CD4-positive, alpha-beta memory T cell (primary cell): ENCODE data around the gene PALLD. TPM values are rescaled to one million over a fixed set of nuclear protein-coding genes. Genes with fewer than 3 reads are reported as not detected.

Experiments
- CTCF ChIA-PET: fragments of 350-600 bp; sonication (Branson Sonifier 250); formaldehyde crosslinking; loops from one replicate; lab custom pipeline; 2021; ENCODE audit warnings: inconsistent platforms; ENCODE audit not compliant: partially characterized antibody; lab: Charles Lee
- POLR2A ChIA-PET: fragments of 350-600 bp; sonication (Branson Sonifier 250); formaldehyde crosslinking; loops from one replicate; lab custom pipeline; 2021; ENCODE audit not compliant: partially characterized antibody; lab: Charles Lee
- DNase-seq, 5 donors: peaks; one replicate each; pipeline versions ENCODE4 v3.0.0 to v3.0.0-alpha.2; 2020 to 2022; ENCODE audit warnings: mixed read lengths in 1 of 5
- H3K27ac ChIP-seq: one replicate; pipeline ENCODE4 v1.7.0; 2013; ENCODE audit warnings: low read depth, low read length
- H3K27me3 ChIP-seq: 2 replicates; pipeline ENCODE4 v1.7.0; 2013; ENCODE audit warnings: mild to moderate bottlenecking, low read length, moderate library complexity; ENCODE audit not compliant: insufficient read depth
- H3K36me3 ChIP-seq: 2 replicates; pipeline ENCODE4 v1.7.0; 2013; ENCODE audit warnings: mild to moderate bottlenecking, low read length, moderate library complexity; ENCODE audit not compliant: insufficient read depth
- H3K4me1 ChIP-seq: 2 replicates; pipeline ENCODE4 v1.7.0; 2013; ENCODE audit warnings: mild to moderate bottlenecking, low read length, moderate library complexity; ENCODE audit not compliant: insufficient read depth
- H3K4me3 ChIP-seq, 2 donors: one replicate each; pipeline ENCODE4 v1.7.0; 2013; ENCODE audit warnings: low read length in 2 of 2, mild to moderate bottlenecking in 1 of 2
- H3K9me3 ChIP-seq, 2 donors: one replicate each; pipeline ENCODE4 v1.7.0; 2013; ENCODE audit warnings: low read length in 2 of 2, control low read depth in 1 of 2; ENCODE audit not compliant: control insufficient read depth in 1 of 2
- H3K27ac Mint-ChIP-seq, 7 donors: one replicate each; pipeline ENCODE4 v1.8.0; 2020 to 2021; ENCODE audit warnings: mixed read lengths in 7 of 7, mild to moderate bottlenecking in 6 of 7, inconsistent platforms in 3 of 7, moderate library complexity in 3 of 7
- H3K27me3 Mint-ChIP-seq, 2 donors: one replicate each; pipeline ENCODE4 v1.8.0; 2020 to 2021; ENCODE audit warnings: mixed read lengths in 2 of 2
- H3K36me3 Mint-ChIP-seq, 2 donors: one replicate each; pipeline ENCODE4 v1.8.0; 2020 to 2021; ENCODE audit warnings: mixed read lengths in 2 of 2, inconsistent platforms in 1 of 2, mild to moderate bottlenecking in 1 of 2
- H3K4me1 Mint-ChIP-seq, 4 donors: one replicate each; pipeline ENCODE4 v1.8.0; 2020 to 2021; ENCODE audit warnings: mixed read lengths in 4 of 4, mild to moderate bottlenecking in 1 of 4
- H3K4me3 Mint-ChIP-seq, 8 donors: one replicate each; pipeline ENCODE4 v1.8.0; 2020 to 2021; ENCODE audit warnings: mixed read lengths in 8 of 8, mild to moderate bottlenecking in 7 of 8, moderate library complexity in 6 of 8, inconsistent platforms in 3 of 8
- H3K9me3 Mint-ChIP-seq, 8 donors: one replicate each; pipeline ENCODE4 v1.8.0; 2020 to 2021; ENCODE audit warnings: mixed read lengths in 8 of 8, mild to moderate bottlenecking in 5 of 8, inconsistent platforms in 3 of 8, moderate library complexity in 1 of 8
- intact Hi-C: fragments of 100-400 bp; cut with micrococcal nuclease; formaldehyde crosslinking; loops from one replicate; pipeline ENCODE4 v1.15.1; 2023
- polyA plus RNA-seq, 2 donors: library from polyadenylated mRNA; unstranded; fragments of 300-500 nt; fragmentation: Illumina TruSeq; gene quantifications; one replicate each; pipeline ENCODE4 v1.2.3, GENCODE V29; 2021
- total RNA-seq, 2 experiments: library from RNA; stranded (reverse); gene quantifications; one replicate each; pipeline ENCODE4 v1.2.3, GENCODE V29; 2021

Gene PALLD
- total and polyA plus RNA-seq, 4 experiments from 2014 or later, result 0.55 to 1.4 (median 1.0) TPM; not detected in 1

DNA sequence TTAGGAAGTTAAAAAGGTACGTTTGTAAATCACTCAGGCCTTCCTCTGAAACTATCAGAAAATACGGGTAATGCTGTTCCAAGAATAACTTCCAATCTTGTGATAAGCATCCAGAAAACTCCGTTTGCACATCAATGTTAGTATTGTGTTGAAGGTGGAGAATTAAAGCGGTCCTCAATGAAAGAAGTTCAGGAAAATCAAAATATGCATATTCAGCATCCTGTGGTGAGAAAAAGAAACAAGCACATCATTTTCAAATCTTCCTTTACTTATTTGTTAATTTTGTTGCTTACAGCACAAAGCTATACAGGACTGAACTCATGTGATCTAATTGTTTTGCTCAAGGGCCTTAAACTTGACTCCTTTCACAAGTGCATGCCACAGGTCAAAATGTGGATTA lies 35.0 kb upstream of the PALLD start:
- no peaks in the 10 kb centered on the region for H3K27me3 Mint-ChIP-seq

DNA sequence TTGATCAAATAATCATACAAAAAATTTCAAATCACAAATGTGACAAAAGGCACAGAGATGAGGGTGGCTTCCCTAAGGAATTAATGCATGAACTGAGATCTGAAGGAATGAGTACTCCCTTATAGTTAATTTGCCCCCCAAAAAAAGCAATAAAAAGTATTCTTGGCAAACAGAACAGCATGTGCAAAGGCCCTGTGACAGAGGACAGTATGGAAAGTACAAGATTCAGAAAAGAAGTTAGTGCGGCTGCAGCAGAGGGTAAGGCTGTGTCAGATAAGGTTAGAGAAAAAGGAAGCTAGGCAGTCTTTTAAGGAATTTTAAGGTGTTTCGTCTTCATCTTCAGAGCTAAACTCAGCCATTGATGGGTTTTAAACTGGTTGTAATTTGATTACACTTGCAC lies 23.9 kb upstream of the PALLD start:
- H3K4me3 Mint-ChIP-seq, result no peak overlapping the region
- POLR2A ChIA-PET, result no interaction called here
- intact Hi-C loops, result no loop called here
- no peak overlapping the region for H3K4me3 ChIP-seq
- CTCF ChIA-PET, result interaction anchor here (1.0 kb wide), 1 partner anchor 169 kb away, joined by 4 read pairs; no protein-coding TSS in a partner anchor
- H3K4me1 Mint-ChIP-seq, result peaks cover 26 to 48% (median 39%) of the 10 kb centered on the region in 4 donors
- H3K27me3 Mint-ChIP-seq, result no peaks in the 10 kb centered on the region
- peaks cover 52 to 54% of the 10 kb centered on the region in 2 donors for H3K36me3 Mint-ChIP-seq
- peaks cover 29% of the 10 kb centered on the region for H3K4me1 ChIP-seq
- no peaks in the 10 kb centered on the region for H3K9me3 ChIP-seq
- H3K27ac ChIP-seq, result no peak overlapping the region
- no peaks in the 10 kb centered on the region for H3K27me3 ChIP-seq
- H3K36me3 ChIP-seq, result peaks cover 9% of the 10 kb centered on the region
- DNase-seq, result no peak
- H3K9me3 Mint-ChIP-seq, result peaks cover 0 to 1% (median 0%) of the 10 kb centered on the region in 8 donors
- peak overlapping the region in 1 of 7 donors; percentile 2 for H3K27ac Mint-ChIP-seq

More for the DNA sequence above, 35.0 kb upstream of the PALLD start:
- ChIA-PET CTCF (no interaction called here), POLR2A (no interaction called here)
- Mint-ChIP-seq H3K4me1 (peaks cover 0 to 4% (median 2%) of the 10 kb centered on the region in 4 donors), H3K9me3 (peaks cover 0 to 4% (median 0%) of the 10 kb centered on the region in 8 donors), H3K4me3 (no peak overlapping the region), H3K36me3 (peaks cover 48 to 49% of the 10 kb centered on the region in 2 donors), H3K27ac (no peak overlapping the region)
- Histone ChIP-seq H3K27me3 (no peaks in the 10 kb centered on the region), H3K9me3 (no peaks in the 10 kb centered on the region), H3K4me3 (no peak overlapping the region), H3K36me3 (no peaks in the 10 kb centered on the region), H3K27ac (no peak overlapping the region), H3K4me1 (no peaks in the 10 kb centered on the region)
- intact Hi-C loops, result no loop called here
- DNase-seq, result no peak

DNA sequence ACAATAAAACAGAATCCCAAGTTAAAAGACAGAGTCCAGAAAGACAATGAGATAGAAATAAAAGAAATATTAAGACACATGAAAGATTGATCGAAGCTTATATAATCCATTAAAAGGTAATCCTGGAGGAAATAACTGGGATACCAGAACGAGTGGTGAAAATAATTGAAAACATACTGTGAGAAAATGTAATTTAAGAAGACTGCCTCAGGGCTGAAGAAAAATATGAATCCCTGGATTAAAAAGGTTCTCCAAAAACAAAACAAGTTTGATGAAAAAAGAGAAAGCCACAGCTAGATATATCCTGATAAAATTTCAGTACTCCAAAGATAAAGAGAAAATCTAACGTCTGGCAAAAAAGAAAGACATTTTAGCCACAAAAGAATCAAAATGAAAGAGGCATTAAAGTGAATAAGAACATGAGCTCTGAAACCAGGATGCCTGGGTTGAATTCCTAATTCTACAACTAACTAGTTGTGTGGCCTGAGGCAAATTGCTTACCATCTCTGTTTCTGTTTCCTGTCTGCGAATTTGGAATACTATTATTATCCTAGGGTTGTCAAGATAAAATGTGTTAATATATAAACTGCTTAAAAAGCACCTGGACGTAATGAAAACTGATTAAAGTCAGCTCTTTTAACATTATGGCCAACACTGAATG lies 22.1 kb upstream of the PALLD start:
- Histone ChIP-seq H3K4me3 (no peak overlapping the region), H3K9me3 (no peaks in the 10 kb centered on the region), H3K36me3 (peaks cover 9% of the 10 kb centered on the region), H3K27me3 (no peaks in the 10 kb centered on the region), H3K27ac (no peak overlapping the region), H3K4me1 (peaks cover 45% of the 10 kb centered on the region)
- intact Hi-C loops, result no loop called here
- Mint-ChIP-seq H3K27me3 (no peaks in the 10 kb centered on the region), H3K4me1 (peaks cover 38 to 63% (median 52%) of the 10 kb centered on the region in 4 donors), H3K27ac (peak overlapping the region in 5 of 7 donors; percentile 0 to 78 (median 26)), H3K9me3 (peaks cover 0 to 1% (median 0%) of the 10 kb centered on the region in 8 donors), H3K4me3 (peak overlapping the region in 3 of 8 donors; percentile 5 to 46 (median 17)), H3K36me3 (peaks cover 41 to 47% of the 10 kb centered on the region in 2 donors)
- ChIA-PET CTCF (interaction anchor here (1.3 kb wide), 1 partner anchor 8 kb away, joined by 4 read pairs; no protein-coding TSS in a partner anchor), POLR2A (no interaction called here)
- DNase-seq, result no peak

DNA sequence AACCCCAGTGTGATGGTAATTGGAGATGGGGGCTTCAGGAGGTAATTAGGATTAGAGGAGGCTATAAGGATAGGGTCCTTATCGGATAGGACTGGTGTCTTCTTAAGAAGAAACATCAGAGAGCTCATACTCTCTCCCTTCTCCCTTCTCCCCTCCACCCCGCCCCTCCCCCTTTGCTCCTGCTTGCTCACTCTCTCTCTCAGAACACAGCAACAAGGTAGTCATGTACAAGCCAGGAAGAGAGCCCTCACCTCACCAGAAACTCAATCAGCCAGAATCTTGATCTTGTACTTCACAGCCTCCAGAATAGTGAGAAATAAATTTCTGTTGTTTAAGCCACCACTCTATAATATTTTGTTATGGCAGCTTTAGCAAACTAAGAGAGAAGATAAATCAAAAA lies 21.1 kb upstream of the PALLD start:
- Histone ChIP-seq H3K36me3 (peaks cover 3% of the 10 kb centered on the region), H3K4me3 (no peak overlapping the region), H3K27ac (no peak overlapping the region), H3K9me3 (no peaks in the 10 kb centered on the region), H3K27me3 (no peaks in the 10 kb centered on the region), H3K4me1 (peaks cover 45% of the 10 kb centered on the region)
- POLR2A ChIA-PET, result no interaction called here
- Mint-ChIP-seq H3K27me3 (no peaks in the 10 kb centered on the region), H3K4me3 (peak overlapping the region in 4 of 8 donors; percentile 7 to 56 (median 28)), H3K4me1 (peaks cover 40 to 70% (median 57%) of the 10 kb centered on the region in 4 donors), H3K36me3 (peaks cover 31 to 46% of the 10 kb centered on the region in 2 donors), H3K9me3 (peaks cover 0 to 4% (median 0%) of the 10 kb centered on the region in 8 donors), H3K27ac (peak overlapping the region in 3 of 7 donors; percentile 21 to 67 (median 25))
- intact Hi-C loops, result no loop called here
- DNase-seq, result no peak
- CTCF ChIA-PET, result no interaction called here

DNA sequence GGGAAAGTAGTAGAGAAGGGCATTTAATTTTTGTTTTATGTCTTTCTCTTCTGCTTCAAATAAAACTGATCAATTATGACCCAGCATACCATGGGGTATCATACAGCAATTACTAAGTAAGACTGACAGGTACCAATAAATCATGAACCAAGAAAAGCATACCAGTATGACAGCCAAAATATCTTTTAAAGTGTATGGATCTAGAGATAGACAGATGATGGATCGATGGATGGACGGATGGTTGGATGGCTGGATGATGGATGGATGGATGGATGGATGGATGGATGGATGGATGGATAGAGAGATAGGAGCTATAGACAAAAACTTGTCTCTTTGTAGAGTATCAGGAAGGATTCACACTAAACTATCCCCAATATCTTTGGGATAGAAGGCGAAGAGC lies 18.0 kb upstream of the PALLD start:
- H3K4me1 Mint-ChIP-seq, result peaks cover 57 to 92% (median 75%) of the 10 kb centered on the region in 4 donors
- CTCF ChIA-PET, result interaction anchor here (1.3 to 1.9 kb wide), 6 partner anchors 25 to 531 kb away, joined by 3 to 9 read pairs (median 4); partner anchors contain the start of genes CBR4 and DDX60
- H3K9me3 Mint-ChIP-seq, result peaks cover 0 to 3% (median 0%) of the 10 kb centered on the region in 8 donors
- intact Hi-C loops, result no loop called here
- H3K27me3 ChIP-seq, result no peaks in the 10 kb centered on the region
- DNase-seq, result no peak
- H3K4me3 Mint-ChIP-seq, result peak overlapping the region; percentile 73 to 100 (median 100)
- H3K36me3 Mint-ChIP-seq, result peaks cover 9 to 24% of the 10 kb centered on the region in 2 donors
- H3K27ac Mint-ChIP-seq, result peak overlapping the region; percentile 73 to 99 (median 89)
- H3K36me3 ChIP-seq, result no peaks in the 10 kb centered on the region
- H3K27ac ChIP-seq, result no peak overlapping the region
- POLR2A ChIA-PET, result interaction anchor here (4.0 kb wide), 1 partner anchor 161 kb away, joined by 35 read pairs; the partner anchor contains the start of gene DDX60
- no peaks in the 10 kb centered on the region for H3K9me3 ChIP-seq
- H3K4me1 ChIP-seq, result peaks cover 70% of the 10 kb centered on the region
- no peak overlapping the region for H3K4me3 ChIP-seq
- no peaks in the 10 kb centered on the region for H3K27me3 Mint-ChIP-seq

DNA sequence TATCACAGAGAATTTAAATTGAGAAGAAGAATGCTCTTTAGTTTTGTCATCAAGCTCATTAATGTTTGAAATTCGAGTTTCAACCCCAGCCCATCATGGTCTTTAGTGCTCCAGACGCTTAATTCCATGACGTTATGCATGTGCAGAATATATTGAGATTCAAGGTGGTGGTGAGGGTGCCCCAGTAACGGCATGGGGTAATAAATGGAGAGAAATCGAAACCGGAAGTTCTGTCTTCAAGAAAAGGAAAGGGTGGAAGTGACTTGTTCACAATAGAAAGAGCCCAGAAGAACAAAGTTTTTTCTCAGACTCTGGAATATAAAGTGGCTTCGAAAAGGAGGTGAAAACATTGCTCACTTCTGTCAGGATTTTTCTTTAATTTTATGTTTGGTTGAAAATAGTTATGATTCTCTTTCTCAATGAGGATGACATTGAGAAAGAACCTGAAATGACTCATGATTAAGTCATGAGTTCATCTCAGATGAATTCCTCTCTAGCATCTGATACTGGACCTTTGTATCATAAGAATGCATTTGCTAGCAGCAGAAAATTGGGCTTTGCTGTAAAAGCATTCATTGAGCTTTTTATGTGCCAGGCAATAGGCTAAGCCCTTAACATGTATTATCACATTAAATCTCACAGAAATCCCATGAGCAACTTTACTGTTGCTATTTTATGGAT lies 15.8 kb upstream of the PALLD start:
- H3K27ac Mint-ChIP-seq, result peak overlapping the region; percentile 97 to 99 (median 99)
- ChIA-PET POLR2A (interaction anchor here (1.1 to 4.0 kb wide), 7 partner anchors 28 to 530 kb away, joined by 3 to 35 read pairs (median 5); partner anchors contain the start of genes CBR4 and DDX60), CTCF (interaction anchor here (1.0 kb wide), 1 partner anchor 35 kb away, joined by 3 read pairs; no protein-coding TSS in a partner anchor)
- DNase-seq, result peak; percentile 74 to 82 (median 81)
- H3K4me1 ChIP-seq, result peaks cover 54% of the 10 kb centered on the region
- H3K36me3 Mint-ChIP-seq, result peaks cover 0 to 14% of the 10 kb centered on the region in 2 donors
- intact Hi-C loops, result loop anchor here (1.0 to 5.0 kb wide), 6 partner anchors 30 to 1546 kb away; partner anchors contain the start of genes CBR4, DDX60, HPF1 and MFAP3L
- no peaks in the 10 kb centered on the region for H3K27me3 ChIP-seq
- H3K9me3 ChIP-seq, result no peaks in the 10 kb centered on the region
- peak overlapping the region; percentile 98 to 100 (median 100) for H3K4me3 Mint-ChIP-seq
- peak overlapping the region; percentile 93 for H3K27ac ChIP-seq
- no peaks in the 10 kb centered on the region for H3K27me3 Mint-ChIP-seq
- no peaks in the 10 kb centered on the region for H3K36me3 ChIP-seq
- H3K4me1 Mint-ChIP-seq, result peaks cover 48 to 79% (median 66%) of the 10 kb centered on the region in 4 donors
- H3K4me3 ChIP-seq, result peak overlapping the region; percentile 65 to 74
- peaks cover 0 to 3% (median 0%) of the 10 kb centered on the region in 8 donors for H3K9me3 Mint-ChIP-seq
